K562 (cell line): ENCODE results near the gene COG4. TPM values are rescaled to one million over a fixed set of nuclear protein-coding genes. Genes with fewer than 3 reads are reported as not detected.

Experiments used
- COPS2 ChIP-seq: fragments of 450-650 bp; conservative IDR thresholded peaks from 2 replicates; pipeline ENCODE4 v1.6.1; 2016; ENCODE audit warnings: mild to moderate bottlenecking, moderate library complexity
- HEY1 ChIP-seq: fragments of 250-450 bp; sonication (Bioruptor Pico); IDR thresholded peaks from 2 replicates; pipeline ENCODE4 v1.5.0; 2020; ENCODE audit warnings: mild to moderate bottlenecking, moderate library complexity, borderline replicate concordance
- HNRNPH1 ChIP-seq: fragments of 200-400 bp; formaldehyde crosslinking; optimal IDR thresholded peaks from 2 replicates; pipeline ENCODE3; 2017; ENCODE audit warnings: low read depth, mild to moderate bottlenecking, low read length, moderate library complexity
- JUN ChIP-seq, 2 experiments: sonication (generic) in 1 of 2; formaldehyde crosslinking in 1 of 2; IDR thresholded peaks; 2 replicates each; pipeline versions ENCODE4 v1.6.1 to v1.8.0; 2012 to 2022; ENCODE audit warnings: borderline replicate concordance in 2 of 2, mild to moderate bottlenecking in 2 of 2, improper control_type of control experiment in 1 of 2, low read depth in 1 of 2, low read length in 1 of 2, missing genetic modification reagents in 1 of 2
- KDM5B ChIP-seq: fragments of 200-600 bp; sonication (generic); IDR thresholded peaks from 2 replicates; pipeline ENCODE4 v1.6.1; 2012; ENCODE audit warnings: low read depth, mild to moderate bottlenecking, moderate library complexity, low read length, control low read depth, inconsistent platforms; ENCODE audit not compliant: insufficient replicate concordance
- PYGO2 ChIP-seq: fragments of 450-650 bp; IDR thresholded peaks from 2 replicates; pipeline ENCODE4 v1.6.1; 2016; ENCODE audit warnings: mild to moderate bottlenecking, missing genetic modification characterization, moderate library complexity, missing compliant biosample characterization
- RBM25 ChIP-seq: fragments of 200-400 bp; formaldehyde crosslinking; IDR thresholded peaks from 2 replicates; pipeline ENCODE4 v1.6.1; 2018; ENCODE audit warnings: low read length, low read depth, moderate library complexity; ENCODE audit not compliant: severe bottlenecking
- SRSF1 ChIP-seq: fragments of 200-400 bp; formaldehyde crosslinking; IDR thresholded peaks from 2 replicates; pipeline ENCODE4 v1.6.1; 2017; ENCODE audit warnings: mild to moderate bottlenecking, low read depth, low read length, moderate library complexity
- ZNF324 ChIP-seq: fragments of 250-450 bp; sonication (Bioruptor Pico); IDR thresholded peaks from 2 replicates; pipeline ENCODE4 v1.4.0; 2020; ENCODE audit warnings: mild to moderate bottlenecking
- ZNF584 ChIP-seq: fragments of 200-800 bp; sonication (Bioruptor generic); IDR thresholded peaks from 2 replicates; pipeline ENCODE4 v1.6.1; 2016; ENCODE audit warnings: low read depth, mild to moderate bottlenecking, missing genetic modification characterization, missing compliant biosample characterization
- polyA plus RNA-seq, 8 experiments: library from polyadenylated mRNA; depleted of rRNA in 4 of 8; stranded (reverse) in 5 of 8; unstranded in 3 of 8; fragments of >200 nt; fragmentation: Nextera tagmentation in 2 of 8; fragmentation: Illumina TruSeq in 1 of 8; extraction: Ambion mirVana in 2 of 8; extraction: Trizol in 1 of 8; gene quantifications; 2 replicates each; pipeline versions ENCODE4 v1.2.1 to v1.2.3, GENCODE V29; 2011 to 2014; ENCODE audit warnings: inconsistent platforms in 1 of 8, missing spikeins in 1 of 8
- total RNA-seq, 7 experiments: library from RNA; depleted of rRNA in 6 of 7; stranded (reverse); fragments of >200 nt in 6 of 7; fragmentation: Illumina TruSeq in 2 of 7; extraction: Trizol in 2 of 7; gene quantifications; 2 replicates each; pipeline versions ENCODE4 v1.2.1 to v1.2.3, GENCODE V29; 2011 to 2021; ENCODE audit warnings: low replicate concordance in 1 of 7
- TF ChIP-seq, protein P1 (sequence below): fragments of 450-650 bp; IDR thresholded peaks from 2 replicates; pipeline ENCODE4 v1.6.1; 2016; ENCODE audit warnings: missing biosample characterization, missing genetic modification characterization
- TF ChIP-seq, protein P2 (sequence below), 2 experiments: fragments of 450-650 bp; IDR thresholded peaks; 2 replicates each; pipeline ENCODE4 v1.6.1; 2016
- TF ChIP-seq, protein P3 (sequence below): fragments of 150-350 bp; IDR thresholded peaks from 2 replicates; pipeline ENCODE4 v1.6.1; 2014; ENCODE audit warnings: low read depth, mild to moderate bottlenecking, low read length, borderline replicate concordance
- TF ChIP-seq, protein P4 (sequence below): fragments of 250-450 bp; sonication (Bioruptor Pico); IDR thresholded peaks from 2 replicates; pipeline ENCODE4 v1.5.0; 2021; ENCODE audit warnings: mild to moderate bottlenecking, borderline replicate concordance

Gene COG4
- total and polyA plus RNA-seq, 9 of the 15 experiments (the other 6 are each of a cell fraction or from before 2014, with no cell fraction given) = 13.7 to 73.9 (median 44.2) TPM

DNA sequence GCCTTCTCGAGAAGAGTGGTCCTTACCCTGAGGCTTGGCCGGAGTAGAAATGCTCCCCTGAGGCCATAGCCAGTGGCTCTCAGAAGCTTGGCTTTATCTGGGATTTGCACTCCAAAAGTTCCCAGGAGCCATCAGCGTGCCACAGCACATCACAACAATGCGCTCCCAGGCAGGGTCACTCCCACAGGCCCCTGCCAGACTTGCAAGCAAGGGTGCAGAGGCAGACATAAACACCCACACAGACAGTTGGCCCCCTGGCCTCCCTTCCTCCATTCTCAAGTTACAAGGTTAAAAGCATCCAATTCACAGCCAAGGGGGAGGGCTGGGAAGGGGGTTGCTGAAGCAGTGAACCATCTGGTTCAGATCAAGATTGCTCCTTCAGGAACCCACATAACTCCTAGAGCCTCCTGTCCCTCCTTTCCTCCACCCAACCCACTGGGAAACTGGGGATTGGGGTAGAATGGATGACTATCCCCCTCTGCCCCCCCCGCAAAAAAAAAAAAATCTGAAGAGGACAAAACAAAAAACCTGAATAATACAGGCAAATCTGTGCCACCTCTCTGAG lies 86.3 kb downstream of the COG4 start (continued):
- TF ChIP-seq KDM5B = no peak
- TF ChIP-seq, protein P1, sequence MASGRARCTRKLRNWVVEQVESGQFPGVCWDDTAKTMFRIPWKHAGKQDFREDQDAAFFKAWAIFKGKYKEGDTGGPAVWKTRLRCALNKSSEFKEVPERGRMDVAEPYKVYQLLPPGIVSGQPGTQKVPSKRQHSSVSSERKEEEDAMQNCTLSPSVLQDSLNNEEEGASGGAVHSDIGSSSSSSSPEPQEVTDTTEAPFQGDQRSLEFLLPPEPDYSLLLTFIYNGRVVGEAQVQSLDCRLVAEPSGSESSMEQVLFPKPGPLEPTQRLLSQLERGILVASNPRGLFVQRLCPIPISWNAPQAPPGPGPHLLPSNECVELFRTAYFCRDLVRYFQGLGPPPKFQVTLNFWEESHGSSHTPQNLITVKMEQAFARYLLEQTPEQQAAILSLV = no peak
- no peak for TF ChIP-seq ZNF324 (CRISPR knock-in tag)
- no peak for TF ChIP-seq SRSF1
- TF ChIP-seq HEY1 = no peak
- no peak for TF ChIP-seq ZNF584
- no peak for TF ChIP-seq JUN (IDR thresholded peaks at IDR 0.05; ENCODE audit: borderline replicate concordance, low read depth, low read length)
- TF ChIP-seq JUN (CRISPR knock-in tag; IDR thresholded peaks at IDR 0.05; ENCODE audit: borderline replicate concordance) = no peak
- TF ChIP-seq, protein P2, sequence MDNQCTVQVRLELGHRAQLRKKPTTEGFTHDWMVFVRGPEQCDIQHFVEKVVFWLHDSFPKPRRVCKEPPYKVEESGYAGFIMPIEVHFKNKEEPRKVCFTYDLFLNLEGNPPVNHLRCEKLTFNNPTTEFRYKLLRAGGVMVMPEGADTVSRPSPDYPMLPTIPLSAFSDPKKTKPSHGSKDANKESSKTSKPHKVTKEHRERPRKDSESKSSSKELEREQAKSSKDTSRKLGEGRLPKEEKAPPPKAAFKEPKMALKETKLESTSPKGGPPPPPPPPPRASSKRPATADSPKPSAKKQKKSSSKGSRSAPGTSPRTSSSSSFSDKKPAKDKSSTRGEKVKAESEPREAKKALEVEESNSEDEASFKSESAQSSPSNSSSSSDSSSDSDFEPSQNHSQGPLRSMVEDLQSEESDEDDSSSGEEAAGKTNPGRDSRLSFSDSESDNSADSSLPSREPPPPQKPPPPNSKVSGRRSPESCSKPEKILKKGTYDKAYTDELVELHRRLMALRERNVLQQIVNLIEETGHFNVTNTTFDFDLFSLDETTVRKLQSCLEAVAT (IDR thresholded peaks at IDR 0.05) = peak in 1 of 2 experiments; percentile 48; a peak in 2 of 4 replicates
- TF ChIP-seq, protein P3, sequence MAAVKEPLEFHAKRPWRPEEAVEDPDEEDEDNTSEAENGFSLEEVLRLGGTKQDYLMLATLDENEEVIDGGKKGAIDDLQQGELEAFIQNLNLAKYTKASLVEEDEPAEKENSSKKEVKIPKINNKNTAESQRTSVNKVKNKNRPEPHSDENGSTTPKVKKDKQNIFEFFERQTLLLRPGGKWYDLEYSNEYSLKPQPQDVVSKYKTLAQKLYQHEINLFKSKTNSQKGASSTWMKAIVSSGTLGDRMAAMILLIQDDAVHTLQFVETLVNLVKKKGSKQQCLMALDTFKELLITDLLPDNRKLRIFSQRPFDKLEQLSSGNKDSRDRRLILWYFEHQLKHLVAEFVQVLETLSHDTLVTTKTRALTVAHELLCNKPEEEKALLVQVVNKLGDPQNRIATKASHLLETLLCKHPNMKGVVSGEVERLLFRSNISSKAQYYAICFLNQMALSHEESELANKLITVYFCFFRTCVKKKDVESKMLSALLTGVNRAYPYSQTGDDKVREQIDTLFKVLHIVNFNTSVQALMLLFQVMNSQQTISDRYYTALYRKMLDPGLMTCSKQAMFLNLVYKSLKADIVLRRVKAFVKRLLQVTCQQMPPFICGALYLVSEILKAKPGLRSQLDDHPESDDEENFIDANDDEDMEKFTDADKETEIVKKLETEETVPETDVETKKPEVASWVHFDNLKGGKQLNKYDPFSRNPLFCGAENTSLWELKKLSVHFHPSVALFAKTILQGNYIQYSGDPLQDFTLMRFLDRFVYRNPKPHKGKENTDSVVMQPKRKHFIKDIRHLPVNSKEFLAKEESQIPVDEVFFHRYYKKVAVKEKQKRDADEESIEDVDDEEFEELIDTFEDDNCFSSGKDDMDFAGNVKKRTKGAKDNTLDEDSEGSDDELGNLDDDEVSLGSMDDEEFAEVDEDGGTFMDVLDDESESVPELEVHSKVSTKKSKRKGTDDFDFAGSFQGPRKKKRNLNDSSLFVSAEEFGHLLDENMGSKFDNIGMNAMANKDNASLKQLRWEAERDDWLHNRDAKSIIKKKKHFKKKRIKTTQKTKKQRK = no peak
- no peak for TF ChIP-seq PYGO2
- TF ChIP-seq HNRNPH1 = no peak
- TF ChIP-seq, protein P4, sequence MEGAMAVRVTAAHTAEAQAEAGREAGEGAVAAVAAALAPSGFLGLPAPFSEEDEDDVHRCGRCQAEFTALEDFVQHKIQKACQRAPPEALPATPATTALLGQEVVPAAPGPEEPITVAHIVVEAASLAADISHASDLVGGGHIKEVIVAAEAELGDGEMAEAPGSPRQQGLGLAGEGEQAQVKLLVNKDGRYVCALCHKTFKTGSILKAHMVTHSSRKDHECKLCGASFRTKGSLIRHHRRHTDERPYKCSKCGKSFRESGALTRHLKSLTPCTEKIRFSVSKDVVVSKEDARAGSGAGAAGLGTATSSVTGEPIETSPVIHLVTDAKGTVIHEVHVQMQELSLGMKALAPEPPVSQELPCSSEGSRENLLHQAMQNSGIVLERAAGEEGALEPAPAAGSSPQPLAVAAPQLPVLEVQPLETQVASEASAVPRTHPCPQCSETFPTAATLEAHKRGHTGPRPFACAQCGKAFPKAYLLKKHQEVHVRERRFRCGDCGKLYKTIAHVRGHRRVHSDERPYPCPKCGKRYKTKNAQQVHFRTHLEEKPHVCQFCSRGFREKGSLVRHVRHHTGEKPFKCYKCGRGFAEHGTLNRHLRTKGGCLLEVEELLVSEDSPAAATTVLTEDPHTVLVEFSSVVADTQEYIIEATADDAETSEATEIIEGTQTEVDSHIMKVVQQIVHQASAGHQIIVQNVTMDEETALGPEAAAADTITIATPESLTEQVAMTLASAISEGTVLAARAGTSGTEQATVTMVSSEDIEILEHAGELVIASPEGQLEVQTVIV (CRISPR knock-in tag) = no peak
- no peak for TF ChIP-seq RBM25
- no peak for TF ChIP-seq COPS2
